Measurements from ENCODE around the gene SATB2.

SATB2 gene

DNA sequence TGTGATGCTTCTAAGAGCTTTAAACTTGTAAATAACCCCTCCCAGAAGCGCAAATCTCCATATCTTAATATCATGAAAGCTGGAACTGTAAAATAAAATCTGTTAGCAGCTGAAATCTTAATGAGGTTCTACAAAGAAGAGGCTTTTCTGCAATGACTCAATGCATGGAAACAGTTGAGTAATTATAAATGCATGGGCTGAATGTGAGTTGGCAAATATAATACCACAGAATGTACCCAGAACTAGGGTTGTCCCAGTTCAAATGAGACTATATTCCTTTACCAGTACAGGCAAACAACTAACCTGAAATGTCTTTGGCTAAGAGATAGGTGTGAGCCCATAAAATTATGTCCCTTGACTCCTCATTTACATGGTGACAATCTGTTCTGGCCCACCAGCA is 52.9 kb downstream of the SATB2 start:
- DNase-seq (ENCODE audit: low spot score) = no peak

DNA sequence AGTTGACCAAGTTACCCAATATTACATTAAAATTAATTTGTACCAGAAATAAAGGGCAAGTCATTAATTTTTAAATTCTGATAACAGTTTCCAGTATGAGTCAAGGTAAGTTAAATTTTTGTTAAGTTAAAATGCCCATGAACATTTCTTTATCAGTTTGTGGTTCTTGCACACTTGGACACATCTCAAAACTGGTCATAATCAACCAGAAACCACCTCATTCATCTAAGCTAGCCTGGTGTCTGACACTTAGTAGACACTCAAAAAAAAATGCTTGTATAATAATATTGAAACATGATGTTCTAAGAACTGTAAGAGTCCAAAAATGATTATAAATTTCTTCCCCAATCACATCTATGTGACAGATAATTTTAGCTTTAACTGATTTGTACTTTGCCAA is 62.4 kb downstream of the SATB2 start:
- no peak for DNase-seq (ENCODE audit: low spot score)

DNA sequence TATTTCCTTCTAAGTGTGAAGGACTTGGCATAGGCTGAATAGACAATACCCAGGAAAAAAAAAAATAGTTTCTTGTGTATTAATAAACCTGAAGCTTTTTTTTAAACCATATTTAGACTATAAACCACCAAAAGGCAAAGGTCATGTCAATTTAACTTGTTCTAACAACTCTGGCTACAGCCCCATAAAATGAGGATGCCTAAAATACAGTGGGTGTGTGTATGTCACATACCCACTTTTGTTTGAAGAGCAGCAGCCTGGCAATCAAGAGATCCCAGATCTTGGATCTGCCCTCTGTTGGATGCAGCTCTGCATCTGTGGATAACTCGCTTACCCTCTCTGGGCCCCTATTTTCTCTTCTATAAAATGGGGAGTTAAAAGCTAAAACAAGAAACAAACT is 65.4 kb downstream of the SATB2 start:
- no peak for DNase-seq (ENCODE audit: low spot score)

DNA sequence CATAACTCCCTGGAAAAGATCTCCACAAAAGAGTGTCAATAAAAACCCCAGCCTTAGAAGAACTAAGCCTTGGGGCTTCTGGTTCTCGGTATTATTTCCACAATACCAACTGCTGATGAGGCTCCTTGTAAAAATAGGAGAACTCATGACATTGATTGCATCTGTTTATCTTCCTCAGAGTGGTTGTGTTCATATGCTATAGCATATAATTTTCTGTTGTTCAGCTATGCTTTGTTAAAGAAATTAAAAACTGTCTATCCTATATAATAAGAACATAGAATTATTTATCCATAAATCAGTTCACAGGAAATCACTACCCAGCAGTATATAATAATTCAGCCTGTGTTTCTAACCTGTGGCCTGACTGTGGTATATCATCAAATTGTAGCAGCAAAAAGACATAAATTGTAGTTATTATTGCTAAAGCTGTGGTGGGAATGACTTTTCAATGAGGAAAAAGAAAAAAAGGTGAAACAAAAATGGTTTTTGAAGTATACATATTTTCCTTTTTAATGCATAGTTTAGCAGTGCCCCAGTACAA is 68.9 kb downstream of the SATB2 start:
- DNase-seq (ENCODE audit: low spot score) = no peak

DNA sequence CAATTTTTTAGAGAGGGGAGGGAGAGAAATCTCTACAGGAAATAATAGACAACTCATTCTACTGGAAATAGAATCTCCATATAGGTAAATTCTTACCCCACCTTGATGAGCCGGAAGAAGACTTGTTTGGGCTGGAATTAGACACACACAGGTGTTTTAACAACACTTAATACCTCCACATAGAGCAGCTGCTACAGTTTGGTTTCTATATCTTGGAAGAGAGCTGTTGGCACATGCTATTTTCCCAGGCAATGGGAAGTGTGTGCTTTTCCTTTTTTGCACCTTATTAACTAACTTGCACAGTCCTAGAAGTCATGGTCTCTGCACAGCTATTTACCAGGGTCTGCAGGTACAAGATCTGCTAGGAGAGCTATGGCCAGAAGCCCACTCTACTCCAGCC is 73.7 kb downstream of the SATB2 start:
- DNase-seq (ENCODE audit: low spot score) = no peak

DNA sequence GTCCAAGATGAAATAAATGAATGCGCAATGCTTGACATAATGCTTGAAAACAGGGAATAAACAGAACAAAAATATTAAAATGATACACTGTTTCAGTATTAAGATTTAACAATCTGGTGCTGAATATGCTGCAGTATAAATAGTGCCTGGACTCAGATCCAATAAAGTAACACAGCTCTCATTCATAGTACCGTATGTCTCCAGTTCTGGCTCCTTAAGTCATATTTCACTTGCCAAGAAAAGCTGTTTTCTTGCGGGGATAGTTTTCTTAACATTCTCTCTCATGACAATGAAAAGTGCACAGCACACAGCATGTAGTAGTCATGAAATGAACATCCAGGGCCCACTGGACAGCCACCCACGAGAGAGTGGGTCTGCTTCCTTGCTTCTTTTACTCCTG is 74.7 kb downstream of the SATB2 start:
- DNase-seq (ENCODE audit: low spot score) = no peak

DNA sequence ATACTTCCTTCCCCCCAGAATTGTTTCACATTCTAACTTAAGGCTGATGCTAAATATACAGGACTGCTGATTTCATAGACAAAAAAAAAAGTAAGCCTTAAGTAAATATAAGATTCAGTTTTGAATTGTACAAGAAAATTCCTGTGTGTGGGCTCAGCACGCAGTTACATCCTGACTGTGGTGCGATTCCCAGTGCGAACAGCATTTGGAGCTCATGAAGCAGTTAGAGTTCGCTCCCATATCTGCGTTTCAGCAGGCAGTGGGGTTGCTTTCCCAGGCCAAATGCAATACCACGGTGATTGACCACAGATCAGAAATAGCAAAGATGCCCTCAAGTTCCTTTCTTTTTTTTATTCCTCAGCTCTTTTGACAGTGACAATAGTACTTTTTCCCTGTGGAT is 75.6 kb downstream of the SATB2 start:
- DNase-seq (ENCODE audit: low spot score) = no peak

DNA sequence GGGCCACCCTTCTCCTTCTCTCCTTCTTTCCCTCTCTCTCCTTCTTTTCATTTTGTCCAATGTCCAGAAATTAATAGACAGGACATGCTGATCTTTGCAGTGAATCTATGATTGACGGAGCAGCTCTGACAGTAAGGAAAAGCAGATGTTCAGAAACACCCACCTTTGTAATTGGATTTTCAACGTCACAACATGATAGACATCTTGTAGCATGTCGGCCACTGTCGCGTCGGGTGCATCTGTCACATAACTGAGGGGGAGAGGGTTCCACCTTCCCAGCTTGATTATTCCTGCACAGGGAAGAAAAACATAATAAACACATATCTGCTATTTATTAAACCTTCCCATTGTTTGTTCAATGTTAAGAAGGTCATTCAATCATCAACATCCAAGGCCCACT is 76.2 kb downstream of the SATB2 start:
- no peak for DNase-seq (ENCODE audit: low spot score)

DNA sequence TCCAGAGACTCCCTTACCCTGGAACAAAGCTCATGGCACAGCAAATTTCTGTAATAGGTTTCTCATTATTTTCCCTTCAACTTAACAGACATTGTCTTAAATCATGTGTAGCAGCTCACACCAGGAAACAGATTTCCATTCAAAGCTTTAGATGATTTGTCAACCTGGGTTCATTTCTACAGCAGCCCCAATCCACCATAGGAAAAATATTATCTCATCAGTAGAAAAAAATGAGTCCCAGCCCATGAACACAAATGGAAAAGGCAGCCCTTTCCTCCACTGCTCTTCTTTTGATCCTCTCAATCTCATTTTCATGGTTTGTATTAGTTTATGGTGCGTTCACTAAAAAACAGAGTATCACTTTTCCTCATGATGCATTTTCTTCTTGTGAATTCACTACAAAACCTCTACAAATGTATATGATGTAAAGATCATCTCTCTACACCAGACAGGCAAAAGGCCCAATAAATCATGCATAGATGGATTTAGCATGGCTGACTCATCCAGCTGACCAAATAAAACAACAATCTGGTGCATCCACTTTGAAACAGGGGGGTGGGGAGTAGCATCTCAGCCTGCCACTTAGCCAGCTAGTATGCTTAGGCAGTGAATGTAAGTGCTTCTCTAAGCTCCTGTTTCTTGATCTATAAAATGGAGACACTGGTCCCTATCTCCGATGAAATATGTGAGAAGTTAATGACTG is 78.6 kb downstream of the SATB2 start:
- no peak for DNase-seq (ENCODE audit: low spot score)

DNA sequence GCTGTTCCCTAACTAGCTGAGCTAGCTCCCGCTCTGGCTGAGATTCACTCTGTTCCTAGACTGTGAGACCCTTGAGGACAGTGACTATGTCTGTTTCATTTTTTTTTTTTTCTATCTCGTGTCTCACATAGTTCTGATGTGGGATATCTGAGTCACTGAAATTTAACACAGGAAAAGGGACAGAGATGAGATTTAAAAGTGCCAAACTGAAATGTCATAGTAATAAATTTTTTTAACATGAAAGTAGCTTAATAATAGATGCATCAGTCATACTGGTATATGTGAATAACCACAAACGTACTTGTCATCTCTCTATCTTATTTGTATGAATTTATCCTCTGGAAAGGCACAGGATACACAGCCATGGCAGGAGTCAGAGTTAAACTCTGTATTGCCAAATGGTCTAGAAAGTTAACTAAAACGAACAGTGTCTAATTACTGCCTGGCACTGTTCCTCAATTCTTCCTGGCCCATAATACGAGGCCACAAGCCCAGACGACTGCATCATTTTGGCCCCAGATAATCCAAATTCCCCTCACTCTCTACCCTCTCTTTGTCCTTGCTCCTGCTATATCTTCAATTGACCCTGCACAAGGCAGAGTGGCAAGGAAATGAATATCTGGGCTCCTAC is 87.5 kb downstream of the SATB2 start:
- no peak for DNase-seq (ENCODE audit: low spot score)

DNA sequence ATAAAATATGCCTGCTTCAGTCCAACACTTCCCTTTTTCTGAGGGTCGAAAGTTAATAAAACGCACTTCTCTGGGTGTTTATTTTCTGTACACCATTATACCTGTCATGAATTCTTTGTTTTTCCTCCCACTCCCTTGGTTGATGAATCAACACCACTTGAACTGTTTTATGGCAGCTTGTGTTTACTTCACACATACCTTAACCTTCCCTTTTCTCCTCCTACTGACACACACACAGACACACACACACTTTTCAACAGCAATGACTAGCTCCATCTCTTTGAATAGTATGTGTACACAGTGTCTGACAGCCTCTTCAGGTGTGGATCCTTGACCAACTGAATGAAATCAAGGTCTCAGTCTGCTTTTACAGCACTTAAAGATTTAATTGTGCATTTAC is 91.3 kb downstream of the SATB2 start:
- DNase-seq (ENCODE audit: low spot score) = no peak

DNA sequence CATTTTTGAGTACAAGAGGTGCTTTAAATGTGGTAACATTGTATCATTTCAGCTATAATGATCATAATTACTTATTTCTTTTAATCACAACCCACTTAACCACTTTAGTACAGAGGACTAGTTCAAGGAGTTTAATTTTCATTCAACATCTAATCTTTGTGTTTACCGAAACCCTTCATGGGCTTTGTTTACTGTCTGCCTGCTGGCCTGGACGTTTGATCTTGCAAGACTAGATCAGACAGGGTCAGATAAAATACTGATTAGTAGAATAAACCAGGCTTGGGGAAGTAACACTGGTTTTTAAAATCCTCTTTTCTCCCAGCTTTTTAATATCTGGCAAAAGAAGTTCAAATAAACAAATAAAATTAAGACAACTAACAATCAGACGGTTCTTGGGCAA is 93.6 kb downstream of the SATB2 start:
- no peak for DNase-seq (ENCODE audit: low spot score)

DNA sequence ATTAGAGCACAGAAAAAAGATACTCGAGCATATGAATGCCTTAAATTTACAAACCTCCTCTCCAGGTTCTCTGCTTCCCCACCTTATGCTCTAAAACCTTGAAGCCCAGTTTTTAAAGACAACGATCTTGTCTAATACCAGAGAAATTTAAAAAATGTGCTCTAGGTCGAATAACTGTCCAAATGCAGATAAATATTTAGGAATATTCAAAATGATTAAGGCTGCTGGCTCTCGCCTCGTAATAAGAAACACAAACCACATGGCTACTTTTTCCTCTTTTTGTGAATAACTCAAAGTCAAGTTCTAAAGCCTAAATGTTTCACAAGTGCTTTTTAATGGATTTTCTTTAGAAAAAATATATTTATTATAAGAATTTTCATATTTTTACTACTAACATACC is 101.3 kb downstream of the SATB2 start:
- DNase-seq (ENCODE audit: low spot score) = no peak

DNA sequence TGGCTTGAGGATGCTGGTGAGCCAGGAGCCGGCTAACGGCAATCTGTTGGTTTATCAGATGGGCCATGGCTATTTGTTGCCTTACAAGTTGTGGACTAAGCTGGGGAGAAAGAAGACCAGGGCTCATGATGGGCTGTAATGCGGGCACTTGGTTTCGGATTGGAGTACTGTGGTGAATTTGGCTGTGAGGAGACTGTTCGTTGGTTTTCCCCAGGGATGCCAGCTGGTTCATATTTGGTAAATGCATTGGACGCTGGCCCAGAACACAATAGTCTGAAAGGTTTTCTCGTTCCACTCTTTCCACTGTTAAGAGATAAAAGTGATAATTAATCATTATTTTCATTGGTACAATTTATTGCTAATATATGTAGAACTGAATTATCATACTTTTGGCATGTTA is 108.9 kb downstream of the SATB2 start:
- DNase-seq (ENCODE audit: low spot score) = no peak

DNA sequence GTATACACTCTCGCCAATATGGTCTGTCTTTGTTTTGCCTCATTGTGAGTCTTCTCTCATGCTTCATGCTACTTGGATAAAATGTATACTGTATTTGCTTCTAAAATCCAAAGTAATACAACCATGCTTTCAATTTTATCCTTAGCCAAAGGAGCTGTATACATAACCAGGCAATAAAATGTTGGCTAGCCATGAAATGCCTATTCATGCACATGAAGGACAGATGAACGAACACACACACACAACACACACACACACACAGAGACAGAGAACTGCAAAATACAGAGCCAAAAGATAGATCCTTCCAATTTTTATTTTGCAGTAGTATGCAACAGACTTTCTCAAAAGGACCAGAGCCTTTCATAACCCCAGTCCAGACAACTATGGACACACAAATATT is 113.7 kb downstream of the SATB2 start:
- DNase-seq (ENCODE audit: low spot score) = no peak

DNA sequence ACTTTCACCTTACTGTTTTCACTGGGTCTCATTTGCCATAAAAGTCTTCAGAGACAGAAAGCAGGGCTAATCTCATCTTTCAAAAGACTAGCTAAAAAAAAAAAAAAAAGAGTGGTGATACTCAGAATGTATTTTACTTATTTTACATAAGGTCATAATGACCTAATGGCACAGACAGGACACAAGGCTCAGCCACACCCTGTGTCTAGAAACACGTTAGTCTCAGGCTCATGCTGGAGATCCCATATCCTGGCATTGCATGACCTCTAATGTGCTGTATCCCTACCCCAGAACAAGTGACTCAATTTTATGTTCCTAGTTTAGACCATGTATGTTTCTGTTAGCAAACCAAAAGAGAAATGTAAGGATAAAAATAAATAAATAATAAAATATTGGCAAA is 115.4 kb downstream of the SATB2 start:
- DNase-seq (ENCODE audit: low spot score) = no peak

DNA sequence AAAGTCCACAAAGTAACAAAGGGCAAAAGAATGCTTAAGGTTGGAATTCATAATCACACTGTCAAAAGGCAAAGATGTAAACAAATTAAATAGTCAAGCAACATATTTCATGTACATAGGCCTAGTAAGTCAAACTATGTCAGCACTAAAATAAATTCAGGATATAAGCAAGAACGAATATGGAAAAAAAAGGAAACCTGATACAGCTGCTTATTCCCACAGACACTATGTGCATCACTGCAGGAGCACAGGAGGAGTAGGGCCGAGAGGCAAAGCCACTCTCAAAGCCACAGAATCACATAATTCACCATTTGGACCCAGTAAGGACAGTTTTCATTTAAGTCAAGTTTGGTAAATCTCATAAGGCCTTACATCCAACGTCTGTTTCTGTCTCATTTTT is 116.6 kb downstream of the SATB2 start:
- no peak for DNase-seq (ENCODE audit: low spot score)

DNA sequence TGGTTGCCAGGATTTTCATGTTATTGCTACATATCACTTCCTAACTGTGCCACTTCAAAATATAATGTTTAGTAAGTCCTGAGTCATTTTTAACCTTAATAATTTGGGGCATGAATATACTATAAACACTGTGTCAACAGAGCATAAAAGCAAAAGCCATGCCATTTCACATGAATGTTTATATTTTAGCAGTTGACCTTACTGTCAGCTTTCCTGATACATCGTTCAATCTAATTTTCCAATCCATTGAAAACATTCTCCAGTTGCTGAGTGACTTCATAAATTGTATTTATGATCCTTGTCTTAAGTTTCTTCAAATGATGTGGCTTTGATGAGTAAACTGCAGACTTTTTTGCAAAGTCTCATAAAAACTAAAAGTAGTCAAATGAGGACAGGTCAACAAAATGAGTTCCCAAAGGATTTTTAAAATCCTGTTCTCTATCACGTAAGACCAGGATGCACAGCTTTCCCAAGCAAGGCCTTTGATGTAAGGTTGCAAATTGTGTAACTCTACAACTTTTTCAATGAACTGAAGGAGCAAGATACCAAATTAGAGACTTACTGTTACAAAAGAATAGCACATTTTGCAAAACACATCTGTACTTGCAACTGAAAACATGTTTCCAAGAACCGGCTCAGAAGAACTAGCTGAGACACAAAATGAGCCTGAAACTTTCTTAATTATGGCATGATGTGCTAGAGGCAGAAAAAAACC is 117.7 kb downstream of the SATB2 start:
- DNase-seq (ENCODE audit: low spot score) = no peak

DNA sequence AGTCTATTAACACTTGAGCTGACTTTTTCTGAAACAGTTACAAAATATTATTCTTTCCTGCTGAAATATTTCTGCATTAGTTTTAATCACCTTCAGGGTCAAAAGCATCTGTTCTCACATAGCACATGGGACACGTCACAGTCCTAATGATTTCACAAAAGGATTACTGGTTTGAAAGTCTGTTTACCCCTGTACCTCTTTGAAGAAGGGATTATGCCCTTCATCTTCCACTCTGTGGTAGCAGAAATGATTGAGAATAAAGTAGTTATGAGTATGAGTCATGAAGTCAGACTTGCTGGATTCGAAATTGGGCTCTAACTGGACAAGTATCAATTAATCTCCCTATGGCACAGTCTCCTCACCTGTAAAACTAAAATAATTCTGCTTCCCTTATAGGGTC is 121.2 kb downstream of the SATB2 start:
- DNase-seq (ENCODE audit: low spot score) = no peak

DNA sequence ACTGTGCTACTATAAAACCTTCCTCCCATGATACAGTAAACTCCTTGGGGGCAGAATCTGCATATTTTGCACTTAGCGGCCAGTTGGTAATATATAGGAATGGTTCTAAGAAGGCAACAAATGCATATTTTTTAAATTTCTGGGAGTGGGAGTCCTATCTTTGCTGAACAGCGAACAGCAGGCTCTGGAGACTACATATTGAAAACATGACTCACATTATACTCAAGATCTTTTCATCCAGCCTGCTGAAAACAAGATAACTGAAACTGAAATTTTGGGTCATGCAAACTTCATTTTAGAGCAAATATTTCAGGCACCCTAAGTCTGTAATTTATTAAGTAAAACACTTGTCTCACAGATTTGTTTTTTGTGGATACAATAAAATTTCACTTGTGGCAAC is 122.2 kb downstream of the SATB2 start:
- no peak for DNase-seq (ENCODE audit: low spot score)

DNA sequence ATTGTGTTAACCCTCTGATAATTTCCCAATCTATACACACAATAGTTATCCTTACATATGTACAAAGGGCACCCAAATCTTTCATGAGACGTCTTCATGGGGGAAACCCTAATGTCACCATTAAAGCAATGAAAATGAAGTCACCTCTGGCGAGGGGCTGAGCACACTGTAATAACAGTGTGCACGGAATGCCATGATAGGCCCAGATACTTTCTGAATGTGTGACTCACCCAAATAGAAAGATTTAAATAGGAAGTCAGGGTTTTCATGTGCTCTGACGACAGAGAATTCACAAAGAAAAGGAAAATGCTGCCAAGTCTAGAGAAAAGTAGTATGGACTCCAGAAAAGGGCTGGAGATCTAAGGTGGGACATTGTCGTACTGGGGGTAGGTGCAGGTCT is 128.3 kb downstream of the SATB2 start:
- DNase-seq (ENCODE audit: low spot score) = no peak

DNA sequence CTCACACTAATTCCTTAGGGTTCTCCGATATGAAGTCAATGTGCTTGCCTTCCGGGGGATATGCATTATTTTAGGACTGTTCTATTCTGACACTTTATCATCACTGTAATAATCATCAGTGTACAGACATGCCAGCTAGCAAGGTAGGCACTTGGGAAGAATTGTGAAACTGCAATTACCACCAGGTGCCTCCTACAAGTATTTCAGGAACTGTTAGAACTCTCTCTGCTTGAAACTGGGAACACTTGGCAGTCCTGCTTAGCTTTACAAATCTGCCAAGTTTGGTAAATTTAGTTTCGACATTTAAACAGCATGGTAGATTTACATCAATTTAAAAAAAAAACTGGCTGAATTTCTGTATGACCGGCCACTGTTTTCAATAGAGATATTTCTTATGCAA is 128.7 kb downstream of the SATB2 start:
- DNase-seq (ENCODE audit: low spot score) = peak; percentile 15

DNA sequence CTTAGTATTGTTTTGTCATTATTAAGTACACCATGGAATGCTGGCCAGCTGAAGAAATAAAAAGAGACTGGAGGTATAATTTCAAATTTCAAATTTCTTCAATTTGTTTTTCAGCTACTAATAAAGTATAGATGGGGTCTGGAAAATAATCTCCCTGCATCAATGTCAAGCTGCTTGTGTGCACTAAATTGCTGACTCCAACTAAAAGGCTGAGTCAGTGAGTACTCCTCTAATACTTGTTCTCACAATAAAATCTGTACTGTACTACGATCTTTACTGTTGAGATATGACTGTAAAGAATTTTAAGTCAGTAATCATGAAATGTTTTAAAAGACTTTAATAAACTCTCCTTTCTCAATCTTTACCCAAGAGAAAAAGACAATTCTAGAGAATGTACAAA is 131.9 kb downstream of the SATB2 start:
- no peak for DNase-seq (ENCODE audit: low spot score)

All from putamen (tissue), 1 donor.